Measurements from ENCODE around the gene MMAA.

The MMAA gene

DNA sequence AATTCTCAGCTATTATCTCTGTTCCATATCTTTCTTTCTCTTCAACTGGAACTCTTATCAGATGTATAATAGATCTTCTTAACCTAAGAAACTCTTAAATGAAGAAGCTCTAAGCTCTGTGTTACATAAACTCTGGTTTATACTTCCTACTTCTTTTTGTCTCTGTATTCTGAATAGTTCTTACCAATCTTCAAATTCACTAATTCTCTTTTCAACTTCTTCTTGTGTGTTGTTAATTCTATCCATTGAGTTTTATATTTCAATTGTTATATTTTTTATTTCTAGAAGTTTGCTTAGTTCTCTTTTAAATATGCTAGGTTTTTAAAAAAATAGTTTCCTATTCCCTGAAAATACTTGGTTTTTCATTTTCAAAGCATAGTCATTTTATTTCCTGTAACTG, 13.2 kb upstream of the MMAA start:
- H3K27ac ChIP-seq (ENCODE audit: low read length), result no peak overlapping the region
- H4K20me1 ChIP-seq (ENCODE audit: insufficient read depth, low read length), result no peaks in the 10 kb centered on the region
- no peak for ATAC-seq (ENCODE audit: insufficient read depth, low read depth)
- H3K4me1 ChIP-seq (ENCODE audit: insufficient read depth, low read length), result no peaks in the 10 kb centered on the region
- peaks cover 3% of the 10 kb centered on the region for H3K9me3 ChIP-seq (ENCODE audit: insufficient read depth, low read length, severe bottlenecking)
- no peak overlapping the region for H3K9ac ChIP-seq (ENCODE audit: low read depth, low read length)
- H2AFZ ChIP-seq (ENCODE audit: low read depth, low read length), result no peak overlapping the region
- TF ChIP-seq CTCF (IDR thresholded peaks at IDR 0.05; ENCODE audit: borderline replicate concordance, extremely low read depth, low read length, poor library complexity, severe bottlenecking) (no peak), EZH2 (IDR thresholded peaks at IDR 0.05; ENCODE audit: borderline replicate concordance, low read depth, low read length, severe bottlenecking) (no peak)
- H3K36me3 ChIP-seq (ENCODE audit: insufficient read depth, low read length), result no peaks in the 10 kb centered on the region
- H3K79me2 ChIP-seq (ENCODE audit: insufficient read depth, low read length), result no peaks in the 10 kb centered on the region
- no peak overlapping the region for H3K4me3 ChIP-seq (ENCODE audit: low read depth in 1 of 2, low read length in 2 of 2)
- no peak overlapping the region for H3K4me2 ChIP-seq (ENCODE audit: insufficient read depth, low read length)
- DNase-seq, result no peak
- no peaks in the 10 kb centered on the region for H3K27me3 ChIP-seq (ENCODE audit: insufficient read depth, low read length, poor library complexity)

DNA sequence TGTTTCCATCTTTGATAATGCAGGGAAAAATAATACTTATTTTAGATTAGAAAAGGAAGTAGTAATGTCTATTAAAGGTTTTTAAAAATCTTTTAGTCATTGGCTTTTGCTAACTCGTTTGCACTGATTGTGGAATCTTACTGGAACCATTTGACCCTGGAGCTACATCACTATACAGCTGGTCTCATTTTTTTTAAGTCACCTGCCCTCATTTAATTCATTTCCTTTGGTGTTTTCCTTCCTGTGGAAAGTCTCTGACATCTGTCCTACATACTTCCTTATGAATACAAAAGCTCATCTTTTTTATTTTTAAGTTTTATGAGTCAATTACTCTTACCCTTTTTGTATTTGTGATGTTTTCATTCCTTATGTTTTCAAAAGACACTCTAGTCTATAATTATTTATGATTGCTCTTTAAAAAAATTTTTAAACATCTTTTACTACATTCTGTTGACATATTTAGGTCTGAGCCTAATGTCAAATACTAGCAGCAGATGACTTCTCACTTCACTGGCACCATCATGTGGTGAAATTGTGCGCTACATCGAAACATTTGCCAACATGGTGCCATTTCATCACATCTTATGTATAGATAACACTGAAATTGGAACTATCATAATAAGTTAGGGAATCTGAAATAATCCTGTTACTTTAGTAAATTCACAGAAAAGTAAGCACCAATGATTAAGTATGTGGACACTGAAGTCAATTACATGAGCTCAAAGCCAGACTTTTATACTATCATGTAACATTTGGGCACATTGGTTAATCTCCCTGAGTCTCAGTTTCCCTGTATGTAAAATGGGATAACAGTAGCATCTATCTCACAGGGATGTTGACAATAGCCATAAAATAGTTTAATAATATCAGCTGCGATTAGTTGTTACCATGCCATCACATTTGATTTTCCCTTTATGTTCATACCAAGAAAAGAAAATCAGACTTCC, 9.4 kb upstream of the MMAA start:
- Histone ChIP-seq H4K20me1 (ENCODE audit: insufficient read depth, low read length) (no peaks in the 10 kb centered on the region), H3K79me2 (ENCODE audit: insufficient read depth, low read length) (no peaks in the 10 kb centered on the region), H3K4me2 (ENCODE audit: insufficient read depth, low read length) (no peak overlapping the region), H3K9ac (ENCODE audit: low read depth, low read length) (no peak overlapping the region), H3K9me3 (ENCODE audit: insufficient read depth, low read length, severe bottlenecking) (peaks cover 3% of the 10 kb centered on the region), H3K4me3 (ENCODE audit: low read depth in 1 of 2, low read length in 2 of 2) (no peak overlapping the region), H2AFZ (ENCODE audit: low read depth, low read length) (no peak overlapping the region), H3K27me3 (ENCODE audit: insufficient read depth, low read length, poor library complexity) (peaks cover 6% of the 10 kb centered on the region), H3K4me1 (ENCODE audit: insufficient read depth, low read length) (no peaks in the 10 kb centered on the region), H3K27ac (ENCODE audit: low read length) (no peak overlapping the region), H3K36me3 (ENCODE audit: insufficient read depth, low read length) (no peaks in the 10 kb centered on the region)
- ATAC-seq (ENCODE audit: insufficient read depth, low read depth) (peak; percentile 86), DNase-seq (peak; percentile 69)
- no peak for TF ChIP-seq EZH2 (IDR thresholded peaks at IDR 0.05; ENCODE audit: borderline replicate concordance, low read depth, low read length, severe bottlenecking)
- TF ChIP-seq CTCF (IDR thresholded peaks at IDR 0.05; ENCODE audit: borderline replicate concordance, extremely low read depth, low read length, poor library complexity, severe bottlenecking), result peak; percentile 82

DNA sequence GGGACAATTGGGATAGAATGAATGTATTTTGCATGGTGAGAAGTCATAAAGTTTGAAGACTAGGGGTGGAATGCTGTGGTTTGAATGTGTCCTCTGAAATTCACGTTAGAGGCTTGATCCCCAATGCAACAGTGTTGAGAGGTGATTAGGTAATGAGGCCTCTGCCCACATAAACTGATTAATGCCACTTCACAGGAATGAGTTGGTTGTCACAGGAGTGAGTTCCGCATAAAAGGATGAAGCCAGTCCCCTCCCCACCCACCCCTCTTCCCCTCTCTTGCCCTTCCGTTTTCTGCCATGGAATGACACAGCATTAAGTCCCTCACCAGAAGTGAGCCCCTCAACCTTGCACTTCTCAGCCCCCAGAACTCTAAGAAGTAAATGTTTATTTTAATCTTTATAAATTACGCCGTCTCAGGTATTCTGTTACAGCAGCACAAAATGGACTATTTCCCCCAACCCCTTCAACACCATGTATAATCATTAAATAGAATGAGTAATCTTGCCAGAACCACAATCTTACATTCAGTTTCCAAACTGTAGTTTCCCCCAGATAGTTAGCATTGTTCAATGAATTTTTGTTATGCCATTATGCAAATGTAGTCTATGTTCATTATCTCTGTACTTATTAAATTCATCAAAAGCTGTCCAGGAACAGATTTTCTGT, 5.5 kb upstream of the MMAA start:
- DNase-seq (no peak), ATAC-seq (ENCODE audit: insufficient read depth, low read depth) (no peak)
- H3K4me2 ChIP-seq (ENCODE audit: insufficient read depth, low read length), result no peak overlapping the region
- no peaks in the 10 kb centered on the region for H3K36me3 ChIP-seq (ENCODE audit: insufficient read depth, low read length)
- TF ChIP-seq EZH2 (IDR thresholded peaks at IDR 0.05; ENCODE audit: borderline replicate concordance, low read depth, low read length, severe bottlenecking) (no peak), CTCF (IDR thresholded peaks at IDR 0.05; ENCODE audit: borderline replicate concordance, extremely low read depth, low read length, poor library complexity, severe bottlenecking) (no peak)
- H3K4me1 ChIP-seq (ENCODE audit: insufficient read depth, low read length), result peaks cover 11% of the 10 kb centered on the region
- H3K27me3 ChIP-seq (ENCODE audit: insufficient read depth, low read length, poor library complexity), result peaks cover 6% of the 10 kb centered on the region
- no peak overlapping the region for H3K4me3 ChIP-seq (ENCODE audit: low read depth in 1 of 2, low read length in 2 of 2)
- H3K27ac ChIP-seq (ENCODE audit: low read length), result no peak overlapping the region
- no peaks in the 10 kb centered on the region for H3K79me2 ChIP-seq (ENCODE audit: insufficient read depth, low read length)
- no peak overlapping the region for H2AFZ ChIP-seq (ENCODE audit: low read depth, low read length)
- no peaks in the 10 kb centered on the region for H4K20me1 ChIP-seq (ENCODE audit: insufficient read depth, low read length)
- H3K9me3 ChIP-seq (ENCODE audit: insufficient read depth, low read length, severe bottlenecking), result no peaks in the 10 kb centered on the region
- H3K9ac ChIP-seq (ENCODE audit: low read depth, low read length), result no peak overlapping the region

Measured in DND-41 (cell line).